ENCODE data around the gene CHRNB4.
A peak's percentile ranks its signal among the peaks of the same experiment; 100 is the strongest.

The CHRNB4 gene

DNA sequence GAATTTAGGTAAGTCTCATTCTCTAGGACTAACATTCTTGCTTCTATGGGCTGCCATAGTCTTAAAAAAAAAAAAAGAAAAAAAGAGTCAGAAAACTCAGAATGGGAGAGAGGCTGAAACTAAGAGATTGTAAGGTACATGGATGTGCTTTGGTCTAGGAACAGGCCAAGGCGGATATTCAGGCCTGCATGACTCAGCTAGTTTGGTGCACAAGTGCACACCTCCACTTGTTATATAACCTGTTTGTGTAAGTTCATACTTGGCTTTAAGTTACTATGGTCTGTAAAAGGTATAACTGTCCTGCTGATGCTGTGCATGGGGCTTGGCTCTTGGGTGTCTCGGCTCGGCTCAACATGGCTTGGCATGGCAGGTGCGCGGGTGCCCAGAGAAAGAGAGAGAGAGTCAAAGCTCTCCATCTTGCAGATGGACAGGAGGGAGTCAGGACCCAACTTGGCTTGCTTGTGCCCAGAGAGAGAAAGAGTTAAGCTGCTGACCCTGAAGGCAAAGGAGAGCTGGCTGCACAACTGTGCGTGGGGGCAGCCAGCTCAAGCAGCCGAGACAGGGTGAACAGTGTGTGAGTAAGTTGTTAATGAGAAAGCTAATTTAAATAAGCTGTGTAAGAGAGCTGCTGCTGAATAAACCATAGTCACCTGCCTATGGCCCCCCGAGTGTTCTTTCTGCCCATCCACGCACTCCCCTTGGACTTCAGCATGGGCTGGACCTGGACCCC lies 31.4 kb upstream of the CHRNB4 start:
- Histone ChIP-seq H3K9me3 (no peaks in the 10 kb centered on the region), H3K4me1 (peaks cover 55% of the 10 kb centered on the region), H3K36me3 (no peaks in the 10 kb centered on the region), H3K27me3 (no peaks in the 10 kb centered on the region), H3K4me3 (ENCODE audit: low read depth, low read length) (peak overlapping the region; percentile 15)
- TF ChIP-seq, protein P1, sequence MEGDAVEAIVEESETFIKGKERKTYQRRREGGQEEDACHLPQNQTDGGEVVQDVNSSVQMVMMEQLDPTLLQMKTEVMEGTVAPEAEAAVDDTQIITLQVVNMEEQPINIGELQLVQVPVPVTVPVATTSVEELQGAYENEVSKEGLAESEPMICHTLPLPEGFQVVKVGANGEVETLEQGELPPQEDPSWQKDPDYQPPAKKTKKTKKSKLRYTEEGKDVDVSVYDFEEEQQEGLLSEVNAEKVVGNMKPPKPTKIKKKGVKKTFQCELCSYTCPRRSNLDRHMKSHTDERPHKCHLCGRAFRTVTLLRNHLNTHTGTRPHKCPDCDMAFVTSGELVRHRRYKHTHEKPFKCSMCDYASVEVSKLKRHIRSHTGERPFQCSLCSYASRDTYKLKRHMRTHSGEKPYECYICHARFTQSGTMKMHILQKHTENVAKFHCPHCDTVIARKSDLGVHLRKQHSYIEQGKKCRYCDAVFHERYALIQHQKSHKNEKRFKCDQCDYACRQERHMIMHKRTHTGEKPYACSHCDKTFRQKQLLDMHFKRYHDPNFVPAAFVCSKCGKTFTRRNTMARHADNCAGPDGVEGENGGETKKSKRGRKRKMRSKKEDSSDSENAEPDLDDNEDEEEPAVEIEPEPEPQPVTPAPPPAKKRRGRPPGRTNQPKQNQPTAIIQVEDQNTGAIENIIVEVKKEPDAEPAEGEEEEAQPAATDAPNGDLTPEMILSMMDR (IDR thresholded peaks at IDR 0.05; ENCODE audit: low read depth, low read length), result no peak
- DNase-seq, result peak; percentile 32

- TF ChIP-seq, protein P1 (IDR thresholded peaks at IDR 0.05; ENCODE audit: low read depth, low read length), result no peak
- Histone ChIP-seq H3K4me3 (ENCODE audit: low read depth, low read length) (peak overlapping the region; percentile 15; the same call in 1 of the 2 replicates), H3K4me1 (peaks cover 55% of the 10 kb centered on the region), H3K36me3 (no peaks in the 10 kb centered on the region), H3K9me3 (no peaks in the 10 kb centered on the region), H3K27me3 (no peaks in the 10 kb centered on the region)
- DNase-seq, result peak; percentile 97
Measured at GRCh38 chr15:78671626-78672211, 30.7 kb upstream of the CHRNB4 start.

DNA sequence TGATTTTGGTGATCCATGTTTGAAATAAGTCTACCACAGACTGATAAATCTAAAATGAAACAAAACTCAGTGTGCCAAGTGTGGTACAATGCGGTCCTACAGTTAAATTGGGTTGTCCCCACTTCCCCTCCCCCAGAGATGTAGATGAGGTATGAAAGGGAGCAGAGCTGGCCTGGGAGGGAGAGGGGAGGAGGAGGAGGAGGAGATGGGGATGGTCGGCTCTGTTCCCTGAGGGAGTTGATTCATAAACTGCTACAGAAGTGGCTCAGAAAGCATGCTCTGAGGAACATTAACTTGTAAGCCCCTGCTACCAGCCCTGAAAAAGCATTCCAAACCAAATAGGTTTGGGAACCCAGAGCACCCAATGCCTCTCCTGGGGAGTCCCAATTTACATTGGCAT lies 28.0 kb upstream of the CHRNB4 start:
- peaks cover 42% of the 10 kb centered on the region for H3K4me1 ChIP-seq
- no peaks in the 10 kb centered on the region for H3K36me3 ChIP-seq
- no peak overlapping the region for H3K4me3 ChIP-seq (ENCODE audit: low read depth, low read length)
- DNase-seq, result peak; percentile 36
- TF ChIP-seq, protein P1 (IDR thresholded peaks at IDR 0.05; ENCODE audit: low read depth, low read length), result no peak
- no peaks in the 10 kb centered on the region; the same call in 1 of the 2 replicates for H3K9me3 ChIP-seq
- H3K27me3 ChIP-seq, result no peaks in the 10 kb centered on the region

DNA sequence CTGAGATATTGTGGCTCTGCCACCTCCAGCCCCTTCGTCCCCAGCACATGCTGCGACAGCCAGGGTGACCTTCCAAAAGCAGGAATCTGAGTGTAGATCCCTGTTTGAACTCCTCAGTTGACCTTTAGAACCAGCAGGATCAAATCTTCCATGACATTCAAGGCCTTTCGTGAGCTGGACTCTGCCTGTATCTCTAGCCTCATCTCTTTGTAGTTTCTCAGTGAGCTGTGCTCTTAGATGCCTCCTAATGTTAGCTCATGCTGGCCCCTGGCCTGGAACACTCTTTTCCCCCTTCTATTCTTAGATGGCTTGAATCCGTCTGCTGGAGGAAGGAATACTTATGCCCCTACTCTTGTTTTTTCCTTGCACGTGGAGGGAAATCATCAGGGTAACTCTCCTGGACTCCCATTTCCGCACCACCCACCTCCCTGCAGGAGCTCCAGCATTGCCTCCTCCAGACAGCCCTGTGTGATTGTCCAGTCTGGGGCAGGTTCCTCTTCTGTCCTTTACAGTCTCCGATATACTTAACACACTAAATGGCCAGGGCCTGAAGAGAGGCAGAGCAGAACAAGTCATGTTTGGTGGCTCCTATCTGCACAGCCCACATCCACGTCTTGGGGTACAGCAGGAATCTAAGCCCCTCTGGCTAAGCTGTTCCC lies 26.7 kb upstream of the CHRNB4 start:
- DNase-seq, result no peak

DNA sequence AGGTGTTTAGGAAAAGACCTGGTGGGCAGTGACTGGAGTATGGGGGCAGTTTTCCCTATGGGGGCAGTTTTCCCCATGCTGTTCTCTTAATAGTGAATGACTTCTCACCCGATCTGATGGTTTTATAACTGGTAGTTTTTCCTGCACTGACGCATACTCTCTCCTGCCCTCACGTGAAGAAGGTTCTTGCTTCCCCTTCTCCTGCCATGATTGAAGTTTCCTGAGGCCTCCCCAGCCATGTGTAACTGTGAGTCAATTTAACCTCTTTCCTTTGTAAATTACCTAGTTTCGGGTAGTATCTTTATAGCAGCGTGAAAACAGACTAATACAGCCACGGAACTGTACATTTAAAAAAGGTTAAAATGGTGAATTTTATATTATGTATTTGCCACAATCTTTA lies 25.0 kb upstream of the CHRNB4 start:
- Histone ChIP-seq H3K27me3 (no peaks in the 10 kb centered on the region), H3K4me1 (peaks cover 27% of the 10 kb centered on the region), H3K4me3 (ENCODE audit: low read depth, low read length) (no peak overlapping the region), H3K36me3 (no peaks in the 10 kb centered on the region), H3K9me3 (no peaks in the 10 kb centered on the region; the same call in 1 of the 2 replicates)
- TF ChIP-seq, protein P1 (IDR thresholded peaks at IDR 0.05; ENCODE audit: low read depth, low read length), result no peak
- DNase-seq, result no peak

More for the DNA sequence above, 26.7 kb upstream of the CHRNB4 start:
- no peaks in the 10 kb centered on the region; the same call in 1 of the 2 replicates for H3K9me3 ChIP-seq
- TF ChIP-seq, protein P1 (IDR thresholded peaks at IDR 0.05; ENCODE audit: low read depth, low read length), result no peak
- H3K36me3 ChIP-seq, result no peaks in the 10 kb centered on the region
- H3K4me1 ChIP-seq, result peaks cover 35% of the 10 kb centered on the region
- no peaks in the 10 kb centered on the region for H3K27me3 ChIP-seq
- no peak overlapping the region for H3K4me3 ChIP-seq (ENCODE audit: low read depth, low read length)

Measured in BE2C (cell line).